NT2/D1 (cell line): Measurements from ENCODE around the gene MCCC2.
"Not testable (repeated sequence)": the region's sequence is repeated elsewhere in the genome, so short reads cannot be mapped to it uniquely, and the experiment has no call there.

Experiments used
- DNase-seq: peaks from one replicate; pipeline ENCODE4 v3.0.0-alpha.2; 2011; ENCODE audit warnings: low read depth, low spot score
- H3K27me3 ChIP-seq: 2 replicates; pipeline ENCODE4 v1.6.0; 2011; ENCODE audit warnings: mild to moderate bottlenecking; ENCODE audit not compliant: insufficient read length, insufficient read depth
- H3K36me3 ChIP-seq: 2 replicates; pipeline ENCODE4 v1.6.1; 2011; ENCODE audit warnings: mild to moderate bottlenecking, low read length, mixed read lengths; ENCODE audit not compliant: insufficient read depth, insufficient read length
- H3K4me1 ChIP-seq: 2 replicates; pipeline ENCODE4 v1.5.1; 2011; ENCODE audit not compliant: insufficient read depth, insufficient read length
- H3K4me3 ChIP-seq: 2 replicates; pipeline ENCODE4 v1.5.1; 2011; ENCODE audit warnings: low read depth; ENCODE audit not compliant: insufficient read length
- H3K9ac ChIP-seq: 2 replicates; pipeline ENCODE4 v1.6.0; 2011; ENCODE audit warnings: low read depth; ENCODE audit not compliant: insufficient read length
- H3K9me3 ChIP-seq: 2 replicates; pipeline ENCODE4 v1.5.1; 2011; ENCODE audit warnings: mild to moderate bottlenecking, low read length; ENCODE audit not compliant: insufficient read depth
- SUZ12 ChIP-seq: IDR thresholded peaks from 2 replicates; pipeline ENCODE4 v1.6.1; 2011; ENCODE audit not compliant: insufficient read length, insufficient read depth; ENCODE audit errors: extremely low read depth
- YY1 ChIP-seq: IDR thresholded peaks from 2 replicates; pipeline ENCODE4 v1.6.1; 2011; ENCODE audit not compliant: insufficient read length, insufficient read depth
- ZNF274 ChIP-seq: IDR thresholded peaks from 2 replicates; pipeline ENCODE4 v1.6.1; 2011; ENCODE audit warnings: mild to moderate bottlenecking, low read depth, low read length

The MCCC2 gene

GRCh38 chr5:71645030-71645429 is 57.9 kb downstream of the MCCC2 start:
- no peak for TF ChIP-seq ZNF274
- TF ChIP-seq SUZ12, result no peak
- TF ChIP-seq YY1, result no peak
- H3K27me3 ChIP-seq, result no peaks in the 10 kb centered on the region
- DNase-seq, result no peak
- no peaks in the 10 kb centered on the region for H3K4me1 ChIP-seq
- H3K4me3 ChIP-seq, result no peak overlapping the region
- no peak overlapping the region for H3K9ac ChIP-seq
- H3K36me3 ChIP-seq, result peaks cover 31% of the 10 kb centered on the region
- H3K9me3 ChIP-seq, result no peaks in the 10 kb centered on the region

GRCh38 chr5:71650940-71651339 is 63.8 kb downstream of the MCCC2 start:
- peaks cover 35% of the 10 kb centered on the region for H3K36me3 ChIP-seq

GRCh38 chr5:71651579-71651978 is 64.4 kb downstream of the MCCC2 start:
- H3K9ac ChIP-seq, result no peak overlapping the region
- peaks cover 31% of the 10 kb centered on the region for H3K36me3 ChIP-seq
- no peak overlapping the region for H3K4me3 ChIP-seq
- H3K4me1 ChIP-seq, result no peaks in the 10 kb centered on the region
- H3K27me3 ChIP-seq, result no peaks in the 10 kb centered on the region
- TF ChIP-seq YY1, result no peak
- no peak for TF ChIP-seq SUZ12
- no peak for TF ChIP-seq ZNF274
- no peak for DNase-seq
- no peaks in the 10 kb centered on the region for H3K9me3 ChIP-seq

More at GRCh38 chr5:71650940-71651339, 63.8 kb downstream of the MCCC2 start:
- H3K4me1 ChIP-seq, H3K27me3 ChIP-seq, H3K9me3 ChIP-seq, H3K9ac ChIP-seq, H3K4me3 ChIP-seq, DNase-seq: not testable (repeated sequence)

- no peak overlapping the region for H3K9ac ChIP-seq
- TF ChIP-seq SUZ12 (no peak), YY1 (no peak), ZNF274 (no peak)
- peaks cover 31% of the 10 kb centered on the region for H3K36me3 ChIP-seq
Measured at GRCh38 chr5:71652349-71652748, 65.2 kb downstream of the MCCC2 start.

GRCh38 chr5:71652803-71653543 is 65.8 kb downstream of the MCCC2 start:
- TF ChIP-seq SUZ12, result no peak
- no peaks in the 10 kb centered on the region for H3K4me1 ChIP-seq
- DNase-seq, result no peak
- H3K9me3 ChIP-seq, result no peaks in the 10 kb centered on the region
- no peaks in the 10 kb centered on the region for H3K27me3 ChIP-seq
- H3K4me3 ChIP-seq, result no peak overlapping the region
- H3K9ac ChIP-seq, result no peak overlapping the region
- peaks cover 33% of the 10 kb centered on the region for H3K36me3 ChIP-seq

More at GRCh38 chr5:71652349-71652748, 65.2 kb downstream of the MCCC2 start:
- no peaks in the 10 kb centered on the region for H3K4me1 ChIP-seq
- no peak for DNase-seq
- H3K4me3 ChIP-seq, result no peak overlapping the region
- no peaks in the 10 kb centered on the region for H3K27me3 ChIP-seq
- no peaks in the 10 kb centered on the region for H3K9me3 ChIP-seq

- no peak overlapping the region for H3K4me3 ChIP-seq
- H3K9ac ChIP-seq, result no peak overlapping the region
- no peaks in the 10 kb centered on the region for H3K27me3 ChIP-seq
- TF ChIP-seq YY1, result no peak
- TF ChIP-seq SUZ12, result no peak
- TF ChIP-seq ZNF274, result no peak
- no peaks in the 10 kb centered on the region for H3K9me3 ChIP-seq
- H3K4me1 ChIP-seq, result no peaks in the 10 kb centered on the region
- DNase-seq, result no peak
- peaks cover 6% of the 10 kb centered on the region for H3K36me3 ChIP-seq
Measured at GRCh38 chr5:71658916-71659662, 71.9 kb downstream of the MCCC2 start.

GRCh38 chr5:71662381-71662780 is 75.2 kb downstream of the MCCC2 start:
- Histone ChIP-seq H3K4me3 (no peak overlapping the region), H3K27me3 (no peaks in the 10 kb centered on the region), H3K4me1 (no peaks in the 10 kb centered on the region), H3K9ac (no peak overlapping the region), H3K9me3 (no peaks in the 10 kb centered on the region), H3K36me3 (peaks cover 4% of the 10 kb centered on the region)
- TF ChIP-seq YY1 (no peak), ZNF274 (no peak), SUZ12 (no peak)
- DNase-seq, result no peak
